ENCODE data around the gene ITPK1.
"Not testable (repeated sequence)": the region's sequence is repeated elsewhere in the genome, so short reads cannot be mapped to it uniquely, and the experiment has no call there.

ITPK1 gene

DNA sequence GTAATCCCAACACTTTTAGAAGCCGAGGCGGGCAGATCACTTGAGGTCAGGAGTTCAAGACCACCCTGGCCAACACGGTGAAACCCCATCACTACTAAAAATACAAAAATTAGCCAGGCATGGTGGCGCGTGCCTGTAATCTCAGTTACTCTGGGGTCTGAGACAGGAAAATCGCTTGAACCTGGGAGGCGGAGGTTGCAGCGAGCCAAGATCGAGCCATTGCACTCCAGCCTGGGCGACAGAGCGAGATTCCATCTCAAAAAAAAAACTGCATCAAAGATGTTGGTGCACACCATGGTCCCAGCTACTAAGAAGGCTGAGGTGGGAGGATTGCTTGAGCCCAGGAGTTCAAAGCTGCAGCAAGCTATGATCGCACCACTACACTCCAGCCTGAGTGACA lies 53.7 kb downstream of the ITPK1 start:
- not testable (repeated sequence) for H3K9me3 ChIP-seq (ENCODE audit: control insufficient read depth, low read length); H3K79me1 ChIP-seq (replicated peaks; ENCODE audit: low read length, poor library complexity, severe bottlenecking); H3K23ac ChIP-seq (ENCODE audit: low read length in 2 of 2); DNase-seq; H3K14ac ChIP-seq (ENCODE audit: low read length in 2 of 2); H3K18ac ChIP-seq (ENCODE audit: low read depth in 1 of 2, low read length in 2 of 2); H4K8ac ChIP-seq (ENCODE audit: low read length); H3K4me2 ChIP-seq (ENCODE audit: low read length, poor library complexity, severe bottlenecking); H2BK15ac ChIP-seq (ENCODE audit: low read depth, poor library complexity, severe bottlenecking); H3K27me3 ChIP-seq (ENCODE audit: control insufficient read depth in 1 of 2, insufficient read depth in 1 of 2, low read length in 2 of 2); H3K9ac ChIP-seq (ENCODE audit: low read length); H3K36me3 ChIP-seq (ENCODE audit: control insufficient read depth in 1 of 2, insufficient read depth in 2 of 2, low read depth in 1 of 2, low read length in 2 of 2); H2BK5ac ChIP-seq (ENCODE audit: low read depth, low read length, poor library complexity, severe bottlenecking); H3K4ac ChIP-seq (ENCODE audit: low read depth in 1 of 2, low read length in 2 of 2); H3K27ac ChIP-seq (ENCODE audit: low read length, poor library complexity, severe bottlenecking); H2BK120ac ChIP-seq (ENCODE audit: low read depth, low read length); H2AK5ac ChIP-seq (ENCODE audit: low read length, severe bottlenecking); H2BK12ac ChIP-seq (ENCODE audit: low read length in 2 of 2); H4K91ac ChIP-seq (ENCODE audit: low read length); H2AFZ ChIP-seq (ENCODE audit: low read depth, low read length); H3K4me3 ChIP-seq (ENCODE audit: insufficient read depth in 1 of 2, low read depth in 1 of 2, low read length in 2 of 2)
- WGBS = 89% methylated on average over 11 of the region's 12 CpGs
- peaks cover 22% of the 10 kb centered on the region for H3K4me1 ChIP-seq (ENCODE audit: control insufficient read depth, insufficient read depth, low read depth, low read length)

DNA sequence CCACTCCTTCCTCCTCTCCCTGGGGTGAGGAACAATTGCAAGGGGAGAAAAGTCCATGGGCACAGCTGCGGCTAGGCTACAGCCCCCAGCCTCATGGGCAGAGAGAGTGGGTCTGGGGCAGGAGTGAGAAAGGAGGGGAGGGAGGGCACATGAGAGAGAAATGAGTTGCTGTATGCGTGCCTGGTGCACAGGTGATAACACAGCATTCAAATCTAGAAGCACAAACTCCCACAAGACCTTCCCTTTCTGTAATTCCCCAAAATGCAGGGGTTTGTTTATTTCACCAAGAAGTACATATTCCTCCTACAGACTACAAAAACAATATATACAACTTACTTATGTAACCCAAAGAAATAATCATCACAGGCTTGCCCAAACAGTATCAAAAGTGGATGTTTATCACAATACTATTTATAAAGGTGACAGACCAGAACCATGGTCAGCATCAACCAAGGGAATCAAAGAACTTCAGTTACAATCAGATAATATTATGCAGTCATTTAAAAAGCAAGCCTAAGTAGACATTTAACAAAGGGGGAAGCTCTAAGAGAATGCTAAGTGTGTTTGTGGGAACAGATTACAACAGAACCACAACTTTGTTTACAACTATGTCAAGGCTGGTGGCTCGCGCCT lies 54.2 kb downstream of the ITPK1 start:
- no peak overlapping the region for H3K4ac ChIP-seq (ENCODE audit: low read depth in 1 of 2, low read length in 2 of 2)
- no peak overlapping the region for H2BK120ac ChIP-seq (ENCODE audit: low read depth, low read length)
- H2AK5ac ChIP-seq (ENCODE audit: low read length, severe bottlenecking) = no peak overlapping the region

DNA sequence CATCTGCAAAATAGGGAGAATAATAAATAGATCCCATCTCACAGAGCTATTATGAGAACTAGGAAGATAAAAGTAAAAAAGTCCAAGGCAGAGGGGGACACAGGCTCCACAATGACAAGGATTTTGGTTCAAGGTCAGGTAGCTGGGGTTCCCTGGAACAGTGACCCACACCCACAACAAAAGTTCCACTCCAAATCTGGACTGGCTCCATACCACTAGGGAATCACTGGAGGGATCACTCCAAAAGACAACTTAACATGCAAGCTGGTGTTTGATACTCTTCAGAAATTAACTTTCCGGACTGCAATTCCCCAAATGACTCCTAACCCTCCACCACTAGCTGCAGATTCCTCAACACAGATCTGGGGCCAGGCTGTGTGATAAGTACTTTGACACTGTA lies 54.9 kb downstream of the ITPK1 start:
- H2BK120ac ChIP-seq (ENCODE audit: low read depth, low read length) = no peak overlapping the region
- H3K4me3 ChIP-seq (ENCODE audit: insufficient read depth in 1 of 2, low read depth in 1 of 2, low read length in 2 of 2) = no peak overlapping the region
- no peak overlapping the region for H4K91ac ChIP-seq (ENCODE audit: low read length)

More for the DNA sequence above, 54.2 kb downstream of the ITPK1 start:
- Histone ChIP-seq H3K79me1 (replicated peaks; ENCODE audit: low read length, poor library complexity, severe bottlenecking) (peaks cover 2% of the 10 kb centered on the region), H3K27ac (ENCODE audit: low read length, poor library complexity, severe bottlenecking) (no peak overlapping the region), H3K4me3 (ENCODE audit: insufficient read depth in 1 of 2, low read depth in 1 of 2, low read length in 2 of 2) (no peak overlapping the region), H2BK5ac (ENCODE audit: low read depth, low read length, poor library complexity, severe bottlenecking) (no peak overlapping the region), H3K4me2 (ENCODE audit: low read length, poor library complexity, severe bottlenecking) (no peak overlapping the region), H3K18ac (ENCODE audit: low read depth in 1 of 2, low read length in 2 of 2) (no peak overlapping the region), H3K14ac (ENCODE audit: low read length in 2 of 2) (no peak overlapping the region), H3K36me3 (ENCODE audit: control insufficient read depth in 1 of 2, insufficient read depth in 2 of 2, low read depth in 1 of 2, low read length in 2 of 2) (no peaks in the 10 kb centered on the region), H3K27me3 (ENCODE audit: control insufficient read depth in 1 of 2, insufficient read depth in 1 of 2, low read length in 2 of 2) (peaks cover 0 to 8% of the 10 kb centered on the region in 2 experiments), H3K23ac (ENCODE audit: low read length in 2 of 2) (no peak overlapping the region), H4K91ac (ENCODE audit: low read length) (no peak overlapping the region), H2AFZ (ENCODE audit: low read depth, low read length) (no peak overlapping the region), H2BK12ac (ENCODE audit: low read length in 2 of 2) (no peak overlapping the region), H3K4me1 (ENCODE audit: control insufficient read depth, insufficient read depth, low read depth, low read length) (peaks cover 23% of the 10 kb centered on the region), H2BK15ac (ENCODE audit: low read depth, poor library complexity, severe bottlenecking) (no peak overlapping the region), H3K9ac (ENCODE audit: low read length) (no peak overlapping the region), H4K8ac (ENCODE audit: low read length) (no peak overlapping the region), H3K9me3 (ENCODE audit: control insufficient read depth, low read length) (no peaks in the 10 kb centered on the region)
- DNase-seq = no peak
- 43% methylated on average over 2 of the region's 4 CpGs for WGBS

DNA sequence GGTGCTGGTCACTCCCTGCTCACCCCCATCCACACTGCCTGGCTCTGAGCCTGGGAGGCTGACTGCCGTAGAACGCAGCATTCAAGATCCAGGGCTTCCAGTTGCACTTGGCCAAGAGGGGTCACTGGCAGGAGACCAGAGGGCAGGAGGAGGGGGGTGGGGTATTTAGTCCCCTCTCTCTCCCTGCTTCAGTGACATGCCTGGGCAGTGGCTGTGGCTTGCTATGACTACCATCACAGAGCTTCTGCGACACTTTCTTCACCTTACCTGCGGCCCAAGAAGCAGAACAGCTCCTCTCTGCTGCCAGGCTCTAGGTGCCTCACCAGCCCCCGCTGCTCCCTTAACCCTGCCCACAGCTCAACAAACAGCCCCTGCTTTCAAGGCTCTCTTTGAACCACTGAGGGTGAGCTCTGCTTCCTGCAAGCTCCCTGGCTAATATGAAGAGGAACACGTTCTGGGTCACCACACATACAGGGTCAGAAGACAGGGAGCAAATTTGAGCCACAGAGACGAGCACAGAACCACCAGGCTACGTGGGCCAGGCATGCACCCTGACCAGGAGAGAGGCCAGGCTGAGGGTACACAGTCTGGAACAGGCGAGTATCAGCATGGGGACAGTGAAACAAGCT lies 55.7 kb downstream of the ITPK1 start:
- no peak overlapping the region for H3K9ac ChIP-seq (ENCODE audit: low read length)
- H3K4me2 ChIP-seq (ENCODE audit: low read length, poor library complexity, severe bottlenecking) = no peak overlapping the region
- no peaks in the 10 kb centered on the region for H3K9me3 ChIP-seq (ENCODE audit: control insufficient read depth, low read length)
- H3K18ac ChIP-seq (ENCODE audit: low read depth in 1 of 2, low read length in 2 of 2) = no peak overlapping the region
- H4K91ac ChIP-seq (ENCODE audit: low read length) = no peak overlapping the region
- H2BK12ac ChIP-seq (ENCODE audit: low read length in 2 of 2) = no peak overlapping the region
- no peak overlapping the region for H2BK15ac ChIP-seq (ENCODE audit: low read depth, poor library complexity, severe bottlenecking)
- no peak overlapping the region for H3K4me3 ChIP-seq (ENCODE audit: insufficient read depth in 1 of 2, low read depth in 1 of 2, low read length in 2 of 2)
- H3K4ac ChIP-seq (ENCODE audit: low read depth in 1 of 2, low read length in 2 of 2) = no peak overlapping the region
- no peak overlapping the region for H3K27ac ChIP-seq (ENCODE audit: low read length, poor library complexity, severe bottlenecking)
- H3K23ac ChIP-seq (ENCODE audit: low read length in 2 of 2) = no peak overlapping the region
- H2BK120ac ChIP-seq (ENCODE audit: low read depth, low read length) = no peak overlapping the region
- no peak overlapping the region for H2AFZ ChIP-seq (ENCODE audit: low read depth, low read length)
- WGBS = 56% methylated on average over 8 of the region's 9 CpGs
- H3K27me3 ChIP-seq (ENCODE audit: control insufficient read depth in 1 of 2, insufficient read depth in 1 of 2, low read length in 2 of 2) = peaks cover 0 to 8% of the 10 kb centered on the region in 2 experiments
- no peak overlapping the region for H4K8ac ChIP-seq (ENCODE audit: low read length)
- no peak for DNase-seq
- peak overlapping the region in 1 of 2 experiments; percentile 44 for H3K14ac ChIP-seq (ENCODE audit: low read length in 2 of 2)
- H3K79me1 ChIP-seq (replicated peaks; ENCODE audit: low read length, poor library complexity, severe bottlenecking) = peaks cover 4% of the 10 kb centered on the region
- H3K36me3 ChIP-seq (ENCODE audit: control insufficient read depth in 1 of 2, insufficient read depth in 2 of 2, low read depth in 1 of 2, low read length in 2 of 2) = no peaks in the 10 kb centered on the region
- H2AK5ac ChIP-seq (ENCODE audit: low read length, severe bottlenecking) = no peak overlapping the region
- no peak overlapping the region for H2BK5ac ChIP-seq (ENCODE audit: low read depth, low read length, poor library complexity, severe bottlenecking)
- H3K4me1 ChIP-seq (ENCODE audit: control insufficient read depth, insufficient read depth, low read depth, low read length) = peaks cover 27% of the 10 kb centered on the region

More for the DNA sequence above, 54.9 kb downstream of the ITPK1 start:
- 94% methylated on average over 1 of the region's 1 CpG for WGBS
- H3K18ac ChIP-seq (ENCODE audit: low read depth in 1 of 2, low read length in 2 of 2) = no peak overlapping the region
- H3K27ac ChIP-seq (ENCODE audit: low read length, poor library complexity, severe bottlenecking) = no peak overlapping the region
- no peaks in the 10 kb centered on the region for H3K36me3 ChIP-seq (ENCODE audit: control insufficient read depth in 1 of 2, insufficient read depth in 2 of 2, low read depth in 1 of 2, low read length in 2 of 2)
- H3K9ac ChIP-seq (ENCODE audit: low read length) = no peak overlapping the region
- peaks cover 0 to 8% of the 10 kb centered on the region in 2 experiments for H3K27me3 ChIP-seq (ENCODE audit: control insufficient read depth in 1 of 2, insufficient read depth in 1 of 2, low read length in 2 of 2)
- H2BK5ac ChIP-seq (ENCODE audit: low read depth, low read length, poor library complexity, severe bottlenecking) = no peak overlapping the region
- H3K4me2 ChIP-seq (ENCODE audit: low read length, poor library complexity, severe bottlenecking) = no peak overlapping the region
- peaks cover 4% of the 10 kb centered on the region for H3K79me1 ChIP-seq (replicated peaks; ENCODE audit: low read length, poor library complexity, severe bottlenecking)
- H2AK5ac ChIP-seq (ENCODE audit: low read length, severe bottlenecking) = no peak overlapping the region
- no peak overlapping the region for H2AFZ ChIP-seq (ENCODE audit: low read depth, low read length)
- H3K14ac ChIP-seq (ENCODE audit: low read length in 2 of 2) = no peak overlapping the region
- no peak overlapping the region for H3K4ac ChIP-seq (ENCODE audit: low read depth in 1 of 2, low read length in 2 of 2)
- no peak overlapping the region for H4K8ac ChIP-seq (ENCODE audit: low read length)
- H2BK12ac ChIP-seq (ENCODE audit: low read length in 2 of 2) = no peak overlapping the region
- no peak overlapping the region for H2BK15ac ChIP-seq (ENCODE audit: low read depth, poor library complexity, severe bottlenecking)
- no peak overlapping the region for H3K23ac ChIP-seq (ENCODE audit: low read length in 2 of 2)
- DNase-seq = no peak
- H3K4me1 ChIP-seq (ENCODE audit: control insufficient read depth, insufficient read depth, low read depth, low read length) = peaks cover 27% of the 10 kb centered on the region
- H3K9me3 ChIP-seq (ENCODE audit: control insufficient read depth, low read length) = no peaks in the 10 kb centered on the region

Data from mesenchymal stem cell (in vitro differentiated cells and primary cell).